Measurements from ENCODE around the gene RASL12. TPM values are rescaled to one million over a fixed set of nuclear protein-coding genes. Genes with fewer than 3 reads are reported as not detected.

The RASL12 gene, protein sequence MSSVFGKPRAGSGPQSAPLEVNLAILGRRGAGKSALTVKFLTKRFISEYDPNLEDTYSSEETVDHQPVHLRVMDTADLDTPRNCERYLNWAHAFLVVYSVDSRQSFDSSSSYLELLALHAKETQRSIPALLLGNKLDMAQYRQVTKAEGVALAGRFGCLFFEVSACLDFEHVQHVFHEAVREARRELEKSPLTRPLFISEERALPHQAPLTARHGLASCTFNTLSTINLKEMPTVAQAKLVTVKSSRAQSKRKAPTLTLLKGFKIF
- 1 to 10 TPM; 3.1 to 6.7 TPM for total RNA-seq

DNA sequence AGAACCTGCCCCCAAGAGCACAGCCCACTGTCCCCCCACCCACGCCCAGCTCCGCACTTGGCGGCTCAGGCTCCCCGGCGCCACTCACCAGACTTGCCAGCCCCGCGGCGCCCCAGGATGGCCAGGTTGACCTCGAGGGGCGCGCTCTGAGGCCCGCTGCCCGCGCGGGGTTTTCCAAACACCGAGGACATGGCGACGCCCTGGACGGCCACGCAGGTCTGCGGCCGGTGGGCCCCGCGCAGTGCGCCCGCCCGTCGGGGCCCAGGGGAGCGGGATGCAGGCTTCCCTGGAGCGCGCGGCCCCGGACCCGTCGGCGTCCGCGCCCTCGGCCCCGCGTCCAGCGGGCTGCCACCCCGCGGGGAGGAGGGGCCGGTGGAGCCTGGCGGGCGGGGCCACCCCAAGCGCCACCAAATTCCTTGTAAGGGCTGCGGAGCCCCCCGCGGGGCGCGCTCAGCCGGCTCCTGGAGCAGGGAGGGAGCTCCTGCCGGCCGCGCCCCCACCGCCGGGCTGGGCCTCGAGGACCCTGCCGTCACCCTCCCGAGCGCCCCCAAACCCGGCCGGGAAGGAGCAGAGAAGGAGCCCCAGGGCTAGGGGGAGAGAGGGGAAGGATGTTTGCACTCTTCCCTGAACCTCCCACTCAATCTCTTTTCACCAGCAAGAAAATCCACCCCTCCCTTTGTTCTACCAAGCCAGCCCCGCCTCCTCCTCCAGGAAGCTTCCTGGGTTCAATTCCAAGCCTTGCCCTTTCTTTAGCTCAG lies at the start of gene RASL12:
RASL12 (minus strand) TSS at position 347 of the 758 bp plus-strand sequence; CDS start at position 191, 156 bp downstream.
- H3K27ac ChIP-seq, result peak within 1 kb of the TSS; percentile 71
- H3K9ac ChIP-seq (ENCODE audit: low read depth in 2 of 2, low read length in 2 of 2), result peak within 1 kb of the TSS; percentile 63 to 64
- H3K36me3 ChIP-seq, result no peaks in the 10 kb centered on the region
- peaks cover 7% of the 10 kb centered on the region for H3K27me3 ChIP-seq
- no peaks in the 10 kb centered on the region for H3K9me3 ChIP-seq
- peak within 1 kb of the TSS; percentile 42 for H3K4me3 ChIP-seq
- no peaks in the 10 kb centered on the region for H3K4me1 ChIP-seq
- intact Hi-C loops (cut with DNase I), result no loop called here
- no peak for DNase-seq
- TF ChIP-seq, protein P1, sequence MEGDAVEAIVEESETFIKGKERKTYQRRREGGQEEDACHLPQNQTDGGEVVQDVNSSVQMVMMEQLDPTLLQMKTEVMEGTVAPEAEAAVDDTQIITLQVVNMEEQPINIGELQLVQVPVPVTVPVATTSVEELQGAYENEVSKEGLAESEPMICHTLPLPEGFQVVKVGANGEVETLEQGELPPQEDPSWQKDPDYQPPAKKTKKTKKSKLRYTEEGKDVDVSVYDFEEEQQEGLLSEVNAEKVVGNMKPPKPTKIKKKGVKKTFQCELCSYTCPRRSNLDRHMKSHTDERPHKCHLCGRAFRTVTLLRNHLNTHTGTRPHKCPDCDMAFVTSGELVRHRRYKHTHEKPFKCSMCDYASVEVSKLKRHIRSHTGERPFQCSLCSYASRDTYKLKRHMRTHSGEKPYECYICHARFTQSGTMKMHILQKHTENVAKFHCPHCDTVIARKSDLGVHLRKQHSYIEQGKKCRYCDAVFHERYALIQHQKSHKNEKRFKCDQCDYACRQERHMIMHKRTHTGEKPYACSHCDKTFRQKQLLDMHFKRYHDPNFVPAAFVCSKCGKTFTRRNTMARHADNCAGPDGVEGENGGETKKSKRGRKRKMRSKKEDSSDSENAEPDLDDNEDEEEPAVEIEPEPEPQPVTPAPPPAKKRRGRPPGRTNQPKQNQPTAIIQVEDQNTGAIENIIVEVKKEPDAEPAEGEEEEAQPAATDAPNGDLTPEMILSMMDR (IDR thresholded peaks at IDR 0.05), result no peak

DNA sequence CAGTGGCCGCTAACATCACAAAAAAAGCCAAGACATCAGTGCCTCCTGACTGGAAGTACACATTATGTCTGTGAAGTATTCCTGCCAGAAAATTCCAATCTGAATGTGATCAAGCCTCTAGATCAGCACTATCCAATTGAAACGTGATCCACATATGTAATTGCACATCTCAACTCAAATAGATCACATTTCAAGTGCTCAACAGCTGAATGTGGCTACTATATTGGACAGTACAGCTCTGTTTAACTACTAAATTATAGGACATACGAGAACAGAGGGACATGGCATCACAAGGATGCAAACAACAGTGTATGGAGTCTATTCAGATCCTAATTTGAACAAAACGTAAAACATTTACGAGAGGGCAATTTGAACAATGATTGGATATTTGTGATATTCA lies 47.8 kb upstream of the RASL12 start:
- H3K4me3 ChIP-seq, result no peak overlapping the region
- TF ChIP-seq, protein P1 (IDR thresholded peaks at IDR 0.05), result no peak
- intact Hi-C loops (cut with DNase I), result no loop called here
- H3K27me3 ChIP-seq, result no peaks in the 10 kb centered on the region
- peaks cover 22% of the 10 kb centered on the region for H3K36me3 ChIP-seq
- H3K4me1 ChIP-seq, result no peaks in the 10 kb centered on the region
- H3K9ac ChIP-seq (ENCODE audit: low read depth in 2 of 2, low read length in 2 of 2), result no peak overlapping the region
- H3K27ac ChIP-seq, result no peak overlapping the region
- no peaks in the 10 kb centered on the region for H3K9me3 ChIP-seq
- no peak for DNase-seq

DNA sequence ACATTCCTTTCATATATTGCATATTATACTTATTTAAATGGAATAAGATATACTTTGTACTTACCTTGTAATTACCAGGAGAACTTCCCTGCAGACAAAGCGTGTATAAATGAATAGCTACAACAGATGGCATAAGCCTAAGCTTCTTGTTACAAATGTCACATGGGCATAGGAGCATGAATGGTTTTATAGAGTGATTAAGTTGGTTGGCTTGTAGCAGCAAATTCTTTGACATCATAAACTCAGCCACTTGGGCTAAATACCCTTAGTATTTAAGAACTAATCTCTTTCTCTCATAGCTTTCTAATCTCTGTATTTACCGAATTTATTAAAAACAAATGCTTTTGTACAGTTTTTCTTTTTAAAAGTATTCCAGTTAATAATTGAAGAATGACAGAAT lies 47.3 kb upstream of the RASL12 start, which contains the start of gene UBAP1L:
UBAP1L (minus strand) TSS at position 115 of the 400 bp plus-strand sequence. CDS start 8,985 bp downstream, outside the sequence.
- H3K36me3 ChIP-seq, result peaks cover 22% of the 10 kb centered on the region
- H3K27me3 ChIP-seq, result no peaks in the 10 kb centered on the region
- H3K4me1 ChIP-seq, result no peaks in the 10 kb centered on the region
- TF ChIP-seq, protein P1 (IDR thresholded peaks at IDR 0.05), result no peak
- H3K4me3 ChIP-seq, result no peak within 1 kb of the TSS
- intact Hi-C loops (cut with DNase I), result no loop called here
- DNase-seq, result no peak
- no peak within 1 kb of the TSS for H3K27ac ChIP-seq
- H3K9me3 ChIP-seq, result no peaks in the 10 kb centered on the region
- no peak within 1 kb of the TSS for H3K9ac ChIP-seq (ENCODE audit: low read depth in 2 of 2, low read length in 2 of 2)

DNA sequence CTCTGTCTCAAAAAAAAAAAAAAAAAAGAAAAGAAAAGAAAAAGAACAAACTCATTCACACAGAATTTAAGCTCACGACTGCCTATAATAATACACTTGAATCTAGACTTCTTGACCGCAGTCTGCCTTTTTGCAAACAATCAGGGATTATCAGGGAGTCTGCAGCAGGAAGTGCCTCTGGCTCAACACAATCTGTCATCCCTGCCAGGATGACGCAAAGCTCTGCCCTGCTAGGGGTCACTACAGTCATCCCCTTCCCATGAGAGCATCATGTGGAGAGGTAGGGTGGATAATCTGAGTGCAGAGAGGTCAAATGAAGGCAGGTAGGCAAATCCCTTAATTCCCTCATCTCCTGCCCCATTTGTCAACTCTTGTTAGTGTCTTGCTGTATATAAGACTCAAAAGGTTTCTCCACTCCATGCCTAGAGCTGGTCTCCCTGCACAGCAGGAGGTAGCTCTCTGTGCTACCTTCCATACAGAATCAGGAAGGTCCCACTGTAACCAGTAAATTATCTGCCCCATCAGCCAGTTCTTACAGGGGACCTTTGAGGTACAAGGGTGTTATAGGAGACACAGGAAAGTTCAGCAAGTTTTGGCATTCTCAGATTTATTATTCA lies 43.0 kb upstream of the RASL12 start:
- Histone ChIP-seq H3K9ac (ENCODE audit: low read depth in 2 of 2, low read length in 2 of 2) (no peak overlapping the region), H3K27me3 (no peaks in the 10 kb centered on the region), H3K9me3 (no peaks in the 10 kb centered on the region), H3K4me3 (no peak overlapping the region), H3K4me1 (no peaks in the 10 kb centered on the region), H3K36me3 (peaks cover 4% of the 10 kb centered on the region), H3K27ac (no peak overlapping the region)
- TF ChIP-seq, protein P1 (IDR thresholded peaks at IDR 0.05), result no peak
- DNase-seq, result no peak
- intact Hi-C loops (cut with DNase I), result no loop called here

DNA sequence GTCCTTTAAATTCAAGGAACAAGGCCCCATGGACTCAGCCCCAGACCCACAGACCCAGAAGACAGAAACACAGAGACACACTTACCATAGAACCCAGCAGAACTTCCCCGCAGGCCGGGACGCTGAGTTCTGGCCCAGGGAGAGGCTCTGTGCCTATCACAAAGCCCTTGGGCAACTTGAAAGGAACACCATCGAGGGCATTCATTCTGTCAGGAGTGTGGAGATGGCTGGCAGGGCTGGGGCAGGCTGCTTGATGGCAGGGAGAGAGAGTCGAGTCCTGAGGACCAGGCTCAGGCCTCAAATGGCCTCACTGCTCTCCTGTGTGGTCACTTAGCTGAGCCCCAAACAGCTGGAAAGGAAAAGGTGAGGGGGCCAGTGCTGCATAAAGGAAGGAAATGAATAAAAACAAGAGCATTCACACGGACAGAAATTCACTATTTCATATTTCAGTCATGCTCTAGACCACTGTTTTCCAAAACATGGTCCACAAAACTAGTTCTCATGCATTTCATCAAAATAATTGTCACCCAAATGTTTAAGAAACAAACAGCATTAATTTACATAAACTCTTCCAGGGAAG lies 38.3 kb upstream of the RASL12 start:
- Histone ChIP-seq H3K36me3 (no peaks in the 10 kb centered on the region), H3K4me1 (no peaks in the 10 kb centered on the region), H3K27me3 (no peaks in the 10 kb centered on the region), H3K4me3 (no peak overlapping the region), H3K9ac (ENCODE audit: low read depth in 2 of 2, low read length in 2 of 2) (no peak overlapping the region), H3K9me3 (no peaks in the 10 kb centered on the region), H3K27ac (no peak overlapping the region)
- TF ChIP-seq, protein P1 (IDR thresholded peaks at IDR 0.05), result no peak
- intact Hi-C loops (cut with DNase I), result no loop called here
- no peak for DNase-seq
